ENCODE data around the gene PLGLB2.
"Not testable (repeated sequence)": the region's sequence is repeated elsewhere in the genome, so short reads cannot be mapped to it uniquely, and the experiment has no call there.

Gene PLGLB2

DNA sequence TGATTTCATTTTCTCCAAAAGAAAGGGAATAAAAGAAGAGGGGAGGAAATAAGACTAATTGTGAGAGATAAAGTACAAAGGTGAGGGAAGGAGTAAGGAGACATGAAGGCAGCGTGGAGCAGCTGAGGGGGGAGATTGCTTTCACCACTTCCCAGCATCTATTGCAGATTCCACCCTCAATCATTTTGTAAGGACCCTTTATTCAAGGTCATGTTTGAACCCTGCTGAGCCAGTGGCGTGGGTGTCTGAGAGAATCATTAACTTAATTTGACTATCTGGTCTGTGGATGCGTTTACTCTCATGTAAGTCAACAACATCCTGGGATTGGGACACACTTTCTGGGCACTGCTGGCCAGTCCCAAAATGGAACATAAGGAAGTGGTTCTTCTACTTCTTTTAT, at the start of gene PLGLB2:
TSS of gene PLGLB2 (plus strand) at position 297 of the 400 bp plus-strand sequence. CDS start at position 364, 67 bp downstream.
- DNase-seq (ENCODE audit: low read depth), result not testable (repeated sequence)

DNA sequence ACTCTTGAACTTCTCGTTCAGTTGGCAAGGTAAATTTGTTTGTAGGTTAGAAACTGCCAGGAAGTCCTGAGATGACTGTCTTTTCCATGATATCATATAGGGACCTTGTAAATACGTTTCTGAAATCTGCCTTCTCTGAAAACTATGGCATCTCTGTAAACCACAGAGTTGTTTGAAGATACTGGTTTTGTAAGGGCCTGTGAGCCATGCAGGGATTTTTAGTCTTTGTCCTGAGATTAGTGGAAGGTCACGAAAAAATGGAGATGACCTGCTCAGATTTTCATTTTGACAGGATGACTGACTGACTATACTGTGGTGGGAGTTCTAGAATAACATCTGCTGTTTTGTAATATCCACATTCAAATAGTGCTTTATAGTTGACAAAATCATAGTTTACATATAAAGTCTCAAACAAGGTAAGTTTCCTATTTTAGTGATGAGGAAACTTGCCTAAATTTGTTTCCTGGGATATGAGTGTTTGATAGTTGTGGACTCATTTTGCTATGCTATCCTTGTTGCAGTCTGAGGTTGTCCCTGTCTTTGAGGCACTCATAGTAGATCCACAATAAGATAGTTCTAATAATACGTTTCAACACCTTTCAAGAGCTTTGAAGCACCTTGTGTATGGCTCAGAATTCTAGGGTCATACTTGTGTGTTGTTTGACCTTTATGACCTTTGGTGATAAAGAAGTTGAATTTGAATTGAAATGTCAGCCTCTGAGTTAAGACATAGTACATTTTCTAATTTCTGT, 43.1 kb upstream of the PLGLB2 start:
- not testable (repeated sequence) for DNase-seq (ENCODE audit: low read depth)

DNA sequence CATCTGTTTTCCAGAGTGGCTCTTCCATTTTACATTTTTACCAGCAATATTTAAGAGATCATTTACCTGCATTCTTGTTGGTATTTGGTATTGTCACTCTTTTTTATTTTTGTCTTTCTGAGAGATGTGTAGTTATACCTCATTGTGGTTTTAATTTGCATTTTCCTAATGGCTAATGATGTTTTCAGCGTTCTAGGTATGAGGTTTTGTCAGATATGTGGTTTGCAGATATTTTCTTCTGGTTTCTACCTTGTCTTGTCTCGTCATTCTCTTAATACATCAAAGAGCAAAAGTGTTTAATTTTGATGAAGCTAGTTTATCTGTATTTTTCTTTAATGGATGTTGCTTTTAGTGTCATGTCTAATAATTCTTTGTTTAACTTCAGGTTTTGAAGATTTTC, 39.5 kb upstream of the PLGLB2 start:
- DNase-seq (ENCODE audit: low read depth), result not testable (repeated sequence)

DNA sequence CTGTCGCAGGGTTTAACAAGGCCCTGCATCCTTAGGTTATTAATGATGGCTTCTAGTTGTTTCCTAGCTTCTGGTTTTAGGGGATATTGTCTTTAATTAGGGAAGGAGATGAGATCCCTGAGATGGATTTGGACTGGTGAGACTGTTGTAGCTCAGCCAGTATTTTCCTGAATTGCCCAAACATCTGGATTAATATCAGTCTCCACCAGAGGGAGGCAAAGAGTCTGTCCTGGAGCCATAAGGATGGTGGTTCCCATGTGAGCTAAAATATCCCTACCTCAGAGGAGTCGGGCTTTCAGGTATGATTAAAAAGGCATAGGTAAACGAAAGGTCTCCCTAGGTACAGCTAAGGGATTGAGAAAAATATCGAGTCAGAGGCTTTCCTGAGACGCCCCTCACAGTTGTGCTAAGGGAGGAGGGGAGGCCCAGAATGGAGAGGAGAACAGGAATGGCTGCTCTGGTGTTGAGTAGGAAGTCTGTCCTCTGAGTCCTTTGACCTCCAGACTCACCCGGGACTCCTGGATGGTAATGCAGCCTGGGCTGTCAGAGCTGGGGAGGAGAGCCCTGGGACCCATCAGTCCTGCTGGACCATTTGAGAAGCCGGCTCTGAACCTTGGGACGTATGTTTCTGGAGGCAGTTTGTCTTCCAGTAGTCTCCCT, 19.8 kb upstream of the PLGLB2 start:
- DNase-seq (ENCODE audit: low read depth), result not testable (repeated sequence)

DNA sequence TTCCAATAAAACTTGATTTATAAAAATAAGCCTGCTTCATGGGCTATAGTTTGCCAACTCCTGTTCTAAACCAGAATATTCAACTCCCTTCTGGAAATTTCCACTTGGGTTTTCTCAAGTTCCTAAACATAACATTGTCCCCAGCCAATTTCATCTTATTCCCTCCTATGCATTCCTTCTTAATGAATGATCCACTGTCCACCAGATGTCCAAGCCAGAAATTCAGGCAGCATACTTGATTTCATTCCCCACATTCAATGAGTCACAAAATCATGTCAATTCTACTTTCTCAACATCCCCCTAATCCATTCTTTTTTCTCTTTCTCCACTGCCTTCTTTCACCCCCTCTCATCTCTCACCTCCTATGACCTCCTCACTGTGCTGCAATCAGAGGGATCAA, 7.0 kb upstream of the PLGLB2 start:
- DNase-seq (ENCODE audit: low read depth), result not testable (repeated sequence)

DNA sequence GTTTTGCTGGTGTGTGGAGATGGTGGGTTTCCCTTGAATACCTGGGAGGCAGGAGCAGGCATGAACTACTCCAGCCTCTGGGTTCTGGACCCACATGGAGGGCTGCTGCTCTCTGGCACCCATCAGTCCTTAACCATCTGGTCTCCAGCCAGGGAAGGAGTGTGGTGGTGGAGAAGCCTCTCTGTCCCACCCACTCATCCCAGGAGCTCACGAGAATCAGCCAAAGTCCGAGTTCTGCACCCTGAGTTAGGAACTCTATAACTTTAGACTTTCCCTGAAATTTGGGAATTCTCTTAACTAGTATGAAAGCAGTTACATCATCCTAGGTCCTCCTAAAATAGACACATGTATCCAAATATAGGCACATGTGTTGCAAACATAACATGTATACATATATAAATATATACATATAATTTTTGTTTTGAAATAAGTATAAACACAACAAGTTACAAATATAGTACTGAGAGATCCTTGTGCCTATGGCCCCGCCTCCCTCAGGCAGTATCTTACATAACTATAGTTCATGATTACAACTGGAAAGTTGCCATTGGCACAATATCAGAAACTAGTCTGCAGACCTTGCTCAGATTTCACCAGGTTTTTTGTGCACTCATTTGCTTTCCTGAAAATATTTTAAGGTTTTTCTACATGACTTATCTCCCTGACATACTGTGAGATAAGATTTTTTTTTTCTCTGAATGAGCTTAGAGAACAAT, 5.3 kb upstream of the PLGLB2 start:
- DNase-seq (ENCODE audit: low read depth), result not testable (repeated sequence)

DNA sequence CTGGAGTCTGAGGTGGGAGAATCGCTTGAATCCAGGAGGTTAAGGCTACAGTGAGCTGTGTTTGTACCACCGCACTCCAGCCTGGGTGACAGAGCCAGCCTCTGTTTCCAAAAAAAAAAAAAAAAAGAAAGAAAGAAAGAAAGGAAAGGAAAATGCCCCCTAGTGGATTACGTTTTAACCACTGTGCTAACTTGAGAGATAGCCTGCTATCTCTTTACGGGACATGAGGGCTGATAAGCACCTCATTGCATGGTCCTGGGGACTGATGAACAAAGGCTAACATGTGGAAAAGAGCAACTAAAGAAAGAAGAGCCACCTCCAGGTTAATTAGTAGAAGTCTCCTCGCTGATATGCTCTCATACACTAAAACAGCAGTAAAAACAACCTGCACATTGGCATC, 4.2 kb upstream of the PLGLB2 start:
- not testable (repeated sequence) for DNase-seq (ENCODE audit: low read depth)

DNA sequence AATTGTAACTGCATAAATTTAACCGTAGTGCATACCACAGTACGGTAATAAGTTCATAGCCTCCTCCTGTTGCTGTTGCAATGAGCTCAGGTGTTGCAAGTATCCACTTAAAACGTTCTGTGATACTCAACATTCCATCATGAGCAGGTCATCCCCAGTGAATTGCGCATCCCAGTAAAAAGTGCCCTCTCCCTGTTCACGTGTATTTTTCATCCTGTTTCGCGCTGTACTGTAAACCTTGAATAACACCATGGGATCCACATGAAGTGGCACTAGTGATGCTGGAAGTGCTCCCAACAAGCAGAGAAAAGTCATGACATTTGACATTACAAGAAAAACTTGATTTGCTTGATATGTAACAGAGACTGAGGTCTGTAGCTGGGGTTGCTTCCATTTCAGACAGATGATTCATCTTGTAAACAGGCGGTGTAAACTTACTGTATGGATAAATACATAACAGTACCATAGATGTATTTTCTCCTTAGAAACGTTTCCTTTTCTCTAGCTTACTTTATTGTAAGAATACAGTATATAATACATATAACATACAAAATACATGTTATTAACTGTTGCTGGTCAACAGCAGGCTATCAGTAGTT, 2.4 kb upstream of the PLGLB2 start:
- not testable (repeated sequence) for DNase-seq (ENCODE audit: low read depth)

DNA sequence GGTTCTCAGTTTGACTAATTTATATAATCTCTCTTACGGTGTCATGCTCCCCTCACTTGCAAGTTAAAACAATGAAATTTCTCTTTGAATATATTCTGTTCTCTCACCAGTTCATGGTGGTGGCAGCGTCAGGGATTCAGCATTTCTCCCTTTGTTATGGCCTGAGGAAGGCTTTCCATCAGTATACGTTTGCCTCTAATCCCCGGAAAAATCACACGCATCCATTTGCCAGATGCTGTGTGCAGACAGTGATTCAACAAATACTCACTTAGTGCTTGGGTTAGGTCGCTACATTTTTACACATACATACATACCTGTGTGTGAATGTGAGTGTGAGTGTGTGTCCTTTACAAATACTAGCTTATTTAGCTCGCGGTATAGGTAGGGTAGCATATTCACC, 637 bp downstream of the PLGLB2 start:
- not testable (repeated sequence) for DNase-seq (ENCODE audit: low read depth)

DNA sequence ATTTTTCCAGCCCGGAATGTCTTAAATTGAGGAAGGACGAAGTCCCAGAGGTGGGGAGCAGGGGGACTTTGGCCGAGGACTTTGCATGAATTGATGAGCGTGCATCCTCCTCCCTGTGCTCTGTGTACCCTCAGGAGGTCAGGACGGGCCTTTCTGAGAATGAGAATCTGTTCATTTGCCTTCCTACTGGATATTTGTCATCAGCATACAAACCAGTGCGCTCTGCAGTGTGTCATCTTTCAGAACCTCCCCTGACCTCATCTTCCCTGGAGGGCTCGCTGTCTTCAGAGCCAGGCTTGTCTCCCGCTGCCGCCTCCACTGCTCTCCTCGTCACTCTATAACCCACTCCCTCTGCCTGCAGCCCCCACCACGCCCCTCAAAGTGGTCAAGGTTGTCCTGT, 2.7 kb downstream of the PLGLB2 start:
- DNase-seq (ENCODE audit: low read depth), result not testable (repeated sequence)

DNA sequence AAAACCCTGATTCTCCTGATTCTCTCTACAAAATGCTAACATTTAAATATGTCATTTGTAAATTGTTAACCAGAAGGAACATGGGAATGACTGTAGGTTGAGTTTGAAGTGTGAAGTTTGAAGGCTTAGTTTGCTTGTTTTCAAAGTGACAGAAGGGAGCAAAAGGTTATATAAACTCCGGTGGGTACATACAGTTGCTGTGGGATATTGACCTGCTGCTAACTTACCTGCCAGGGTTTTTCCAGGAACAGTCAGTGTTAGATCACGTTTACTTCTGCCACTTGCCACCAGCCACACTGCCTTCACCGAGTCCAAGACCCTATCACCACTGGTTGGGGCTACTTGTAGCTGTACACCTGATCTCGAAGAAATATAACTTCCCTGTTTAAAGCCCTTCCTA, 6.9 kb downstream of the PLGLB2 start:
- not testable (repeated sequence) for DNase-seq (ENCODE audit: low read depth)

All from stimulated activated CD8-positive, alpha-beta memory T cell treated with anti-CD3 and anti-CD28 coated beads, Interleukin-15, amount 100 ng/mL, for 1 hour (primary cell).